Parathyroid adenoma (tissue), 2 donors: ENCODE results near the gene DKKL1.
"Not testable (repeated sequence)": the region's sequence is repeated elsewhere in the genome, so short reads cannot be mapped to it uniquely, and the experiment has no call there.

Experiments used
- H2AFZ ChIP-seq: fragments of 300-600 bp; sonication (generic); one replicate; pipeline ENCODE4 v1.7.0; 2017; ENCODE audit warnings: antibody characterized with exemption, mild to moderate bottlenecking
- H3K27ac ChIP-seq: fragments of 300-600 bp; sonication (generic); one replicate; pipeline ENCODE4 v1.7.0; 2017
- H3K27me3 ChIP-seq: fragments of 300-600 bp; sonication (generic); one replicate; pipeline ENCODE4 v1.7.0; 2017; ENCODE audit warnings: low read length; ENCODE audit not compliant: control insufficient read depth, insufficient read depth
- H3K36me3 ChIP-seq: fragments of 300-600 bp; sonication (generic); one replicate; pipeline ENCODE4 v1.7.0; 2017; ENCODE audit warnings: low read length; ENCODE audit not compliant: control insufficient read depth, insufficient read depth
- H3K4me1 ChIP-seq: fragments of 300-600 bp; sonication (generic); one replicate; pipeline ENCODE4 v1.7.0; 2017; ENCODE audit warnings: control low read depth
- H3K4me2 ChIP-seq: fragments of 300-600 bp; sonication (generic); one replicate; pipeline ENCODE4 v1.7.0; 2017; ENCODE audit warnings: low read length
- H3K4me3 ChIP-seq: fragments of 300-600 bp; sonication (generic); one replicate; pipeline ENCODE4 v1.7.0; 2017; ENCODE audit warnings: low read depth, low read length
- H3K79me2 ChIP-seq: fragments of 300-600 bp; sonication (generic); one replicate; pipeline ENCODE4 v1.7.0; 2017; ENCODE audit warnings: control low read depth
- H3K9ac ChIP-seq: fragments of 300-600 bp; sonication (generic); one replicate; pipeline ENCODE4 v1.7.0; 2017; ENCODE audit warnings: mild to moderate bottlenecking
- H3K9me3 ChIP-seq: fragments of 300-600 bp; sonication (generic); one replicate; pipeline ENCODE4 v1.7.0; 2017; ENCODE audit warnings: low read length; ENCODE audit not compliant: control insufficient read depth
- TF ChIP-seq, protein P1 (sequence below): fragments of 300-600 bp; sonication (generic); IDR thresholded peaks from one replicate; pipeline ENCODE4 v1.7.0; 2017; ENCODE audit warnings: antibody characterized with exemption, mild to moderate bottlenecking
- donor health status: primary hyperparathyroidism.

Gene DKKL1

DNA sequence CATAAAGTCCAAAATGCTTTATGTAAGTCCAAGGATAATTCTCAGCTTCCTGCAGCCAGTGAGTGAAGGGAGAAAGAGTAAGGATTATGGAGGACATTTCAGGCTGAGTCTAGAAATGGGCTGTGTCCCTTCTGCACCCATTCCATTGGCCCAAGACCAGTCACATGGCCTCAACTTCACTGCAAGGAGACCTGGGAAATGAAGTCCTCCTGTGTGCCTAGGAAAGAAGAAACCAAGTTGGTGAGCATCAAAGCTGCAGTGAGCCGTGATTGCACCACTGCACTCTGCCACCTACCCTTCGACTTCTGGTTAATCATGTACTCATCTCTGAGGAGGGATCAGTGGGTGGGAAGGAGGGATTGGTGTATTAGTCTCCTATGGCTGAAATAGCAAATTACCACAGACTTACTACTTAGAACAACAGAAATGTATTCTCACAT, 32.0 kb upstream of the DKKL1 start:
- no peak overlapping the region for H3K27ac ChIP-seq
- H3K9ac ChIP-seq: no peak overlapping the region
- H3K9me3 ChIP-seq: no peaks in the 10 kb centered on the region
- TF ChIP-seq, protein P1, sequence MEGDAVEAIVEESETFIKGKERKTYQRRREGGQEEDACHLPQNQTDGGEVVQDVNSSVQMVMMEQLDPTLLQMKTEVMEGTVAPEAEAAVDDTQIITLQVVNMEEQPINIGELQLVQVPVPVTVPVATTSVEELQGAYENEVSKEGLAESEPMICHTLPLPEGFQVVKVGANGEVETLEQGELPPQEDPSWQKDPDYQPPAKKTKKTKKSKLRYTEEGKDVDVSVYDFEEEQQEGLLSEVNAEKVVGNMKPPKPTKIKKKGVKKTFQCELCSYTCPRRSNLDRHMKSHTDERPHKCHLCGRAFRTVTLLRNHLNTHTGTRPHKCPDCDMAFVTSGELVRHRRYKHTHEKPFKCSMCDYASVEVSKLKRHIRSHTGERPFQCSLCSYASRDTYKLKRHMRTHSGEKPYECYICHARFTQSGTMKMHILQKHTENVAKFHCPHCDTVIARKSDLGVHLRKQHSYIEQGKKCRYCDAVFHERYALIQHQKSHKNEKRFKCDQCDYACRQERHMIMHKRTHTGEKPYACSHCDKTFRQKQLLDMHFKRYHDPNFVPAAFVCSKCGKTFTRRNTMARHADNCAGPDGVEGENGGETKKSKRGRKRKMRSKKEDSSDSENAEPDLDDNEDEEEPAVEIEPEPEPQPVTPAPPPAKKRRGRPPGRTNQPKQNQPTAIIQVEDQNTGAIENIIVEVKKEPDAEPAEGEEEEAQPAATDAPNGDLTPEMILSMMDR: no peak
- no peaks in the 10 kb centered on the region for H3K36me3 ChIP-seq
- no peaks in the 10 kb centered on the region for H3K4me1 ChIP-seq
- H3K4me2 ChIP-seq: no peak overlapping the region
- H3K27me3 ChIP-seq: no peaks in the 10 kb centered on the region
- H2AFZ ChIP-seq: no peak overlapping the region
- H3K4me3 ChIP-seq: no peak overlapping the region
- no peaks in the 10 kb centered on the region for H3K79me2 ChIP-seq

DNA sequence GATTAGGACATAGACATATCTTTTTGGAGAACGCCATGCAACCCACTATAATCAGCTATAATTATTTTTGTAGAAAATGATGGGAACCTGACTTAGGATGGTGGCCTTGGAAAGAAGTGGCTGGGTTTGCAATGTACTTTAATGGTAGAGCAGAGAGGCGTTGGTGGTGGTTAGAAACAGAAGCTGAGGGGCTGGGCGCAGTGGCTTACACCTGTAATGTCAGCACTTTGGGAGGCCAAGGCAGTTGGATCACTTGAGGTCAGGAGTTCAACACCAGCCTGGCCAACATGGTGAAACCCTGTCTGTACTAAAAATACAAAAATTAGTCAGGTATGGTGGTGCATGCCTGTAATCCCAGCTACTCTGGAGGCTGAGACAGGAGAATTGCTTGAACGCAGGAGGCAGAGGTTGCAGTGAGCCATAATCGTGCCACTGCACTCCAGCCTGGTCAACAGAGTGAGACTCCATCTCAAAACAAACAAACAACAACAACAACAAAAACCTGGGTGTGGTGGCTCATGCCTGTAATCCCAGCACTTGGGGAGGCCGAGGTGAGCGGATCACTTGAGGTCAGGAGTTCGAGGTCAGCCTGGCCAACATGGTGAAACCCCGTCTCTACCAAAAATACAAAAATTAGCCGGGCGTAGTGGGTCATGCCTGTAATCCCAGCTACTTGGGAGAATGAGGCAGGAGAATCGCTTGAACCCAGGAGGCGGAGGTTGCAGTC, 30.8 kb upstream of the DKKL1 start:
- not testable (repeated sequence) for H3K4me3 ChIP-seq, H3K27ac ChIP-seq, H2AFZ ChIP-seq, H3K4me1 ChIP-seq, H3K9ac ChIP-seq, H3K4me2 ChIP-seq, H3K36me3 ChIP-seq, H3K27me3 ChIP-seq, H3K79me2 ChIP-seq, H3K9me3 ChIP-seq

DNA sequence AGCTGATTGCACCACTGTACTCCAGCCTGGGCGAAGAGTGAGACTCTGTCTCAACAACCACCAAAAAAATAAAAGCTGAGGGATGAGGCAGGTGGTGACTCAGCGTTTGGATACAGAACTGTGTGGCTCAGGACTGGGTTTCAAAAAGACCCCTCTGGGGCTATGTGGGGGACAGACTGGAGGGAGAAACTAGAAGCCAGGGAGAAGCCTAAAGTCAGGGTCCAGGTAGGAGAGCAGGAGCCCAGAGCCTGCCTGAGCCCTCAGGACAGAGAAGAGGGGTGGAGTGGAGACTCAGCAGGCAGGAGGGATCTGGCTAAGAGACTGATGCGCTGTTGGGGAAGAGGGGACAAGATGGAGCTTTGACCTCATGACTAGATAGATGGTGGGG, 30.3 kb upstream of the DKKL1 start:
- Histone ChIP-seq H3K9ac (no peak overlapping the region), H3K4me2 (no peak overlapping the region), H3K9me3 (no peaks in the 10 kb centered on the region), H3K4me3 (no peak overlapping the region), H3K4me1 (peaks cover under 1% of the 10 kb centered on the region), H3K27ac (no peak overlapping the region), H3K27me3 (no peaks in the 10 kb centered on the region), H3K36me3 (no peaks in the 10 kb centered on the region), H3K79me2 (no peaks in the 10 kb centered on the region), H2AFZ (no peak overlapping the region)
- TF ChIP-seq, protein P1: no peak

DNA sequence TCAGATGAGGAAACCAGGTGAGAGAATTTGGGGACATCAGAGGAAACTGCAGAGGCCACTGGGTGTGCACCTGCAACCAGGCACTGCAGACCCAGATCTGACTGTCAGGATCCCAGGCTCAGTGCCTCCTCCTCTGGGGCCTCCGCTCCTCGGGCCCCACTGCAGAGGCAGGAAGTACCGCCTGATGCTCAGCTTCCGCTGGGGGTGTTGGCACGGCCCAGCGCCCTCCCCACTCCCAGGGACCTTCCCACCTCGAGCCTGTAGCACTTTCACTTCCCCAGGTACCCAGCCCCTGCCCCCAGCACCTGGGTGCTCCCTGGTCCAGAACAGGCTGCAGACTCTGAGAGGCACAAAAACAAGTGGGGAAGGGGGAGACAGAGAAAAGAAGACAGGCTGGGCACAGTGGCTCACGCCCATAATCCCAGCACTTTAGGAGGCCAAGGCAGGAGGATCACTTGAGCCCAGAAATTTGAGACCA, 29.8 kb upstream of the DKKL1 start:
- Histone ChIP-seq H3K79me2 (no peaks in the 10 kb centered on the region), H3K36me3 (no peaks in the 10 kb centered on the region), H3K9me3 (no peaks in the 10 kb centered on the region), H3K27ac (no peak overlapping the region), H3K27me3 (no peaks in the 10 kb centered on the region), H3K4me2 (no peak overlapping the region), H3K4me3 (no peak overlapping the region), H3K4me1 (peaks cover 4% of the 10 kb centered on the region), H3K9ac (no peak overlapping the region), H2AFZ (no peak overlapping the region)
- TF ChIP-seq, protein P1: no peak

DNA sequence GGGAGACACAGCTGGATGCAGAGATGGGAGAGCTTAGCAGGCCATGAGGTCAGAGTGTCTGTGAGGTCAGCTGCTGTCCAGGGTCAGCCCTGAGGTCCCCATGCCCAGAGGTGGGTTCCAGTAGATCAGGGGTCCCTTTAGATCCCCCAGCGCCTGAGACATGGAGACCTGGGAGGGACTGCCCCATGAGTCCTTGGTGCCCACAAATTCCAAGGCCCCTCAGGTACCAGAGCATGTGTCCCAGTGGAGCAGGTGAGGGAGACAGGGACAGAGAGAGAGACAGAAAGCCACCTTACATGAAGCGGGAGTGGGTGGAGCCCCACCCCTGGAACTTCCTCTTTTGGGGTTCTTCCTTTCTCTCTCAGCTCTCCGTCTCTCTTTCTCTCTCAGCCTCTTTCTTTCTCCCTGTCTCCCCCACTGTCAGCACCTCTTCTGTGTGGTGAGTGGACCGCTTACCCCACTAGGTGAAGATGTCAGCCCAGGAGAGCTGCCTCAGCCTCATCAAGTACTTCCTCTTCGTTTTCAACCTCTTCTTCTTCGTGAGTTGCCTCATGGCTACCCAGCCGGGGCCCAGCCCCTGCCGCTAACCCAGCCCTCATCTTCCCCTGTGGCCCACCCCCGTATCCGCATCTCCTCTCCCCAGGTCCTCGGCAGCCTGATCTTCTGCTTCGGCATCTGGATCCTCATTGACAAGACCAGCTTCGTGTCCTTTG, 28.4 kb upstream of the DKKL1 start, which contains the start of gene CD37:
CD37 (plus strand) TSS at position 336 of the 713 bp plus-strand sequence; CDS start at position 471, 135 bp downstream.
- Histone ChIP-seq H3K4me3 (no peak within 1 kb of the TSS), H3K4me2 (no peak within 1 kb of the TSS), H3K79me2 (no peaks in the 10 kb centered on the region), H3K27ac (no peak within 1 kb of the TSS), H3K4me1 (peaks cover 6% of the 10 kb centered on the region), H3K9me3 (no peaks in the 10 kb centered on the region), H3K27me3 (no peaks in the 10 kb centered on the region), H3K9ac (no peak within 1 kb of the TSS), H2AFZ (no peak within 1 kb of the TSS), H3K36me3 (no peaks in the 10 kb centered on the region)
- TF ChIP-seq, protein P1: no peak
